OCI-LY1 (cell line): ENCODE data around the gene BACE2.

Source experiments
- EZH2 ChIP-seq: fragments of 200-600 bp; sonication (generic), shearing (Covaris generic); IDR thresholded peaks from 2 replicates; pipeline ENCODE4 v1.8.0; 2017; ENCODE audit warnings: borderline replicate concordance, mixed run types, mild to moderate bottlenecking, antibody characterized with exemption, low read length, moderate library complexity, mixed read lengths
- TF ChIP-seq, protein P1 (sequence below): fragments of 200-600 bp; sonication (generic), shearing (Covaris generic); IDR thresholded peaks from 2 replicates; pipeline ENCODE4 v1.5.1; 2017; ENCODE audit warnings: mild to moderate bottlenecking, antibody characterized with exemption, low read length, moderate library complexity, mixed read lengths

GRCh38 chr21:41195311-41195710 is 27.4 kb downstream of the BACE2 start:
- TF ChIP-seq, protein P1, sequence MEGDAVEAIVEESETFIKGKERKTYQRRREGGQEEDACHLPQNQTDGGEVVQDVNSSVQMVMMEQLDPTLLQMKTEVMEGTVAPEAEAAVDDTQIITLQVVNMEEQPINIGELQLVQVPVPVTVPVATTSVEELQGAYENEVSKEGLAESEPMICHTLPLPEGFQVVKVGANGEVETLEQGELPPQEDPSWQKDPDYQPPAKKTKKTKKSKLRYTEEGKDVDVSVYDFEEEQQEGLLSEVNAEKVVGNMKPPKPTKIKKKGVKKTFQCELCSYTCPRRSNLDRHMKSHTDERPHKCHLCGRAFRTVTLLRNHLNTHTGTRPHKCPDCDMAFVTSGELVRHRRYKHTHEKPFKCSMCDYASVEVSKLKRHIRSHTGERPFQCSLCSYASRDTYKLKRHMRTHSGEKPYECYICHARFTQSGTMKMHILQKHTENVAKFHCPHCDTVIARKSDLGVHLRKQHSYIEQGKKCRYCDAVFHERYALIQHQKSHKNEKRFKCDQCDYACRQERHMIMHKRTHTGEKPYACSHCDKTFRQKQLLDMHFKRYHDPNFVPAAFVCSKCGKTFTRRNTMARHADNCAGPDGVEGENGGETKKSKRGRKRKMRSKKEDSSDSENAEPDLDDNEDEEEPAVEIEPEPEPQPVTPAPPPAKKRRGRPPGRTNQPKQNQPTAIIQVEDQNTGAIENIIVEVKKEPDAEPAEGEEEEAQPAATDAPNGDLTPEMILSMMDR = no peak
- no peak for TF ChIP-seq EZH2
